ENCODE results near the gene SMYD3. TPM values are rescaled to one million over a fixed set of nuclear protein-coding genes. Genes with fewer than 3 reads are reported as not detected.

Gene SMYD3
- total and polyA plus RNA-seq, 2 donors: 22.0 to 27.0 TPM

- H3K27ac ChIP-seq (ENCODE audit: low read depth in 1 of 2, low read length in 1 of 2): no peak overlapping the region
- 84% methylated on average over 7 of the region's 7 CpGs for WGBS
- peaks cover 7 to 17% of the 10 kb centered on the region in 2 donors for H3K36me3 ChIP-seq (ENCODE audit: control insufficient read depth in 2 of 2, insufficient read depth in 2 of 2, low read length in 1 of 2)
- DNase-seq (ENCODE audit: low read depth in 6 of 9, low spot score in 9 of 9): no peak
- no peaks in the 10 kb centered on the region for H3K9me3 ChIP-seq (ENCODE audit: control insufficient read depth in 2 of 2, insufficient read depth in 1 of 2, low read length in 1 of 2)
- no peaks in the 10 kb centered on the region for H3K4me1 ChIP-seq (ENCODE audit: control insufficient read depth in 2 of 2, insufficient read depth in 2 of 2, low read length in 2 of 2)
- no peaks in the 10 kb centered on the region for H3K27me3 ChIP-seq (ENCODE audit: control insufficient read depth in 2 of 2, insufficient read depth in 1 of 2, low read length in 1 of 2)
- H3K4me3 ChIP-seq (ENCODE audit: low read length in 2 of 2): no peak overlapping the region
These were observed 30.4 kb upstream of the SMYD3 start for GRCh38 chr1:246537441-246537840.

GRCh38 chr1:246534114-246534513 lies 27.0 kb upstream of the SMYD3 start:
- H3K27me3 ChIP-seq (ENCODE audit: control insufficient read depth in 2 of 2, insufficient read depth in 1 of 2, low read length in 1 of 2): no peaks in the 10 kb centered on the region
- no peaks in the 10 kb centered on the region for H3K36me3 ChIP-seq (ENCODE audit: control insufficient read depth in 2 of 2, insufficient read depth in 2 of 2, low read length in 1 of 2)
- H3K4me1 ChIP-seq (ENCODE audit: control insufficient read depth in 2 of 2, insufficient read depth in 2 of 2, low read length in 2 of 2): no peaks in the 10 kb centered on the region
- H3K9me3 ChIP-seq (ENCODE audit: control insufficient read depth in 2 of 2, insufficient read depth in 1 of 2, low read length in 1 of 2): peaks cover 0 to 14% of the 10 kb centered on the region in 2 donors
- no peak for DNase-seq (ENCODE audit: low read depth in 6 of 9, low spot score in 9 of 9)
- H3K4me3 ChIP-seq (ENCODE audit: low read length in 2 of 2): no peak overlapping the region
- no peak overlapping the region for H3K27ac ChIP-seq (ENCODE audit: low read depth in 1 of 2, low read length in 1 of 2)
- 99% methylated on average over 1 of the region's 1 CpG for WGBS

- 96% methylated on average over 2 of the region's 2 CpGs for WGBS
- peaks cover 0 to 14% of the 10 kb centered on the region in 2 donors for H3K9me3 ChIP-seq (ENCODE audit: control insufficient read depth in 2 of 2, insufficient read depth in 1 of 2, low read length in 1 of 2)
- no peaks in the 10 kb centered on the region for H3K4me1 ChIP-seq (ENCODE audit: control insufficient read depth in 2 of 2, insufficient read depth in 2 of 2, low read length in 2 of 2)
- H3K4me3 ChIP-seq (ENCODE audit: low read length in 2 of 2): no peak overlapping the region
- no peaks in the 10 kb centered on the region for H3K36me3 ChIP-seq (ENCODE audit: control insufficient read depth in 2 of 2, insufficient read depth in 2 of 2, low read length in 1 of 2)
- DNase-seq (ENCODE audit: low read depth in 6 of 9, low spot score in 9 of 9): no peak
- H3K27me3 ChIP-seq (ENCODE audit: control insufficient read depth in 2 of 2, insufficient read depth in 1 of 2, low read length in 1 of 2): no peaks in the 10 kb centered on the region
- H3K27ac ChIP-seq (ENCODE audit: low read depth in 1 of 2, low read length in 1 of 2): no peak overlapping the region
These were observed 26.4 kb upstream of the SMYD3 start for GRCh38 chr1:246533371-246533905.

GRCh38 chr1:246532519-246532918 lies 25.4 kb upstream of the SMYD3 start:
- Histone ChIP-seq H3K27ac (ENCODE audit: low read depth in 1 of 2, low read length in 1 of 2) (no peak overlapping the region), H3K4me1 (ENCODE audit: control insufficient read depth in 2 of 2, insufficient read depth in 2 of 2, low read length in 2 of 2) (no peaks in the 10 kb centered on the region), H3K27me3 (ENCODE audit: control insufficient read depth in 2 of 2, insufficient read depth in 1 of 2, low read length in 1 of 2) (no peaks in the 10 kb centered on the region), H3K4me3 (ENCODE audit: low read length in 2 of 2) (no peak overlapping the region), H3K9me3 (ENCODE audit: control insufficient read depth in 2 of 2, insufficient read depth in 1 of 2, low read length in 1 of 2) (peaks cover 0 to 14% of the 10 kb centered on the region in 2 donors), H3K36me3 (ENCODE audit: control insufficient read depth in 2 of 2, insufficient read depth in 2 of 2, low read length in 1 of 2) (no peaks in the 10 kb centered on the region)
- no peak for DNase-seq (ENCODE audit: low read depth in 6 of 9, low spot score in 9 of 9)
- 90% methylated on average over 1 of the region's 1 CpG for WGBS

GRCh38 chr1:246530482-246530881 lies 23.4 kb upstream of the SMYD3 start:
- Histone ChIP-seq H3K9me3 (ENCODE audit: control insufficient read depth in 2 of 2, insufficient read depth in 1 of 2, low read length in 1 of 2) (peaks cover 0 to 20% of the 10 kb centered on the region in 2 donors), H3K4me3 (ENCODE audit: low read length in 2 of 2) (no peak overlapping the region), H3K27me3 (ENCODE audit: control insufficient read depth in 2 of 2, insufficient read depth in 1 of 2, low read length in 1 of 2) (no peaks in the 10 kb centered on the region), H3K4me1 (ENCODE audit: control insufficient read depth in 2 of 2, insufficient read depth in 2 of 2, low read length in 2 of 2) (no peaks in the 10 kb centered on the region), H3K36me3 (ENCODE audit: control insufficient read depth in 2 of 2, insufficient read depth in 2 of 2, low read length in 1 of 2) (no peaks in the 10 kb centered on the region), H3K27ac (ENCODE audit: low read depth in 1 of 2, low read length in 1 of 2) (no peak overlapping the region)
- DNase-seq (ENCODE audit: low read depth in 6 of 9, low spot score in 9 of 9): no peak
- WGBS: 85% methylated on average over 2 of the region's 2 CpGs

- Histone ChIP-seq H3K27ac (ENCODE audit: low read depth in 1 of 2, low read length in 1 of 2) (no peak overlapping the region), H3K4me1 (ENCODE audit: control insufficient read depth in 2 of 2, insufficient read depth in 2 of 2, low read length in 2 of 2) (no peaks in the 10 kb centered on the region), H3K4me3 (ENCODE audit: low read length in 2 of 2) (no peak overlapping the region), H3K36me3 (ENCODE audit: control insufficient read depth in 2 of 2, insufficient read depth in 2 of 2, low read length in 1 of 2) (no peaks in the 10 kb centered on the region), H3K27me3 (ENCODE audit: control insufficient read depth in 2 of 2, insufficient read depth in 1 of 2, low read length in 1 of 2) (no peaks in the 10 kb centered on the region), H3K9me3 (ENCODE audit: control insufficient read depth in 2 of 2, insufficient read depth in 1 of 2, low read length in 1 of 2) (peaks cover 0 to 24% of the 10 kb centered on the region in 2 donors)
- no peak for DNase-seq (ENCODE audit: low read depth in 6 of 9, low spot score in 9 of 9)
- 83% methylated on average over 8 of the region's 8 CpGs for WGBS
These were observed 22.1 kb upstream of the SMYD3 start for GRCh38 chr1:246528933-246529731.

- no peaks in the 10 kb centered on the region for H3K36me3 ChIP-seq (ENCODE audit: control insufficient read depth in 2 of 2, insufficient read depth in 2 of 2, low read length in 1 of 2)
- H3K27ac ChIP-seq (ENCODE audit: low read depth in 1 of 2, low read length in 1 of 2): no peak overlapping the region
- peaks cover 0 to 27% of the 10 kb centered on the region in 2 donors for H3K9me3 ChIP-seq (ENCODE audit: control insufficient read depth in 2 of 2, insufficient read depth in 1 of 2, low read length in 1 of 2)
- DNase-seq (ENCODE audit: low read depth in 6 of 9, low spot score in 9 of 9): no peak
- WGBS: 62% methylated on average over 5 of the region's 5 CpGs
- no peaks in the 10 kb centered on the region for H3K27me3 ChIP-seq (ENCODE audit: control insufficient read depth in 2 of 2, insufficient read depth in 1 of 2, low read length in 1 of 2)
- no peaks in the 10 kb centered on the region for H3K4me1 ChIP-seq (ENCODE audit: control insufficient read depth in 2 of 2, insufficient read depth in 2 of 2, low read length in 2 of 2)
- H3K4me3 ChIP-seq (ENCODE audit: low read length in 2 of 2): no peak overlapping the region
These were observed 20.5 kb upstream of the SMYD3 start for GRCh38 chr1:246527402-246528088.

- Histone ChIP-seq H3K9me3 (ENCODE audit: control insufficient read depth in 2 of 2, insufficient read depth in 1 of 2, low read length in 1 of 2) (peaks cover 0 to 33% of the 10 kb centered on the region in 2 donors), H3K4me3 (ENCODE audit: low read length in 2 of 2) (no peak overlapping the region), H3K27me3 (ENCODE audit: control insufficient read depth in 2 of 2, insufficient read depth in 1 of 2, low read length in 1 of 2) (no peaks in the 10 kb centered on the region), H3K36me3 (ENCODE audit: control insufficient read depth in 2 of 2, insufficient read depth in 2 of 2, low read length in 1 of 2) (no peaks in the 10 kb centered on the region), H3K27ac (ENCODE audit: low read depth in 1 of 2, low read length in 1 of 2) (no peak overlapping the region), H3K4me1 (ENCODE audit: control insufficient read depth in 2 of 2, insufficient read depth in 2 of 2, low read length in 2 of 2) (no peaks in the 10 kb centered on the region)
- DNase-seq (ENCODE audit: low read depth in 6 of 9, low spot score in 9 of 9): no peak
- 92% methylated on average over 7 of the region's 7 CpGs for WGBS
These were observed 19.8 kb upstream of the SMYD3 start for GRCh38 chr1:246526915-246527314.

- WGBS: 96% methylated on average over 4 of the region's 4 CpGs
- no peak for DNase-seq (ENCODE audit: low read depth in 6 of 9, low spot score in 9 of 9)
- Histone ChIP-seq H3K27ac (ENCODE audit: low read depth in 1 of 2, low read length in 1 of 2) (no peak overlapping the region), H3K4me3 (ENCODE audit: low read length in 2 of 2) (no peak overlapping the region), H3K4me1 (ENCODE audit: control insufficient read depth in 2 of 2, insufficient read depth in 2 of 2, low read length in 2 of 2) (no peaks in the 10 kb centered on the region), H3K36me3 (ENCODE audit: control insufficient read depth in 2 of 2, insufficient read depth in 2 of 2, low read length in 1 of 2) (no peaks in the 10 kb centered on the region), H3K27me3 (ENCODE audit: control insufficient read depth in 2 of 2, insufficient read depth in 1 of 2, low read length in 1 of 2) (no peaks in the 10 kb centered on the region), H3K9me3 (ENCODE audit: control insufficient read depth in 2 of 2, insufficient read depth in 1 of 2, low read length in 1 of 2) (peaks cover 0 to 37% of the 10 kb centered on the region in 2 donors)
These were observed 19.3 kb upstream of the SMYD3 start for GRCh38 chr1:246526380-246526779.

Measured in thymus (tissue), 11 donors.